AG08396 (cell line): ENCODE measurements around the gene IL36A.

Source experiments
- DNase-seq: peaks from one replicate; pipeline ENCODE4 v3.0.0; 2012; ENCODE audit warnings: low spot score, mixed read lengths

Gene IL36A

GRCh38 chr2:113007250-113007649 lies 2.0 kb downstream of the IL36A start:
- DNase-seq, result no peak

GRCh38 chr2:113009622-113010021 lies 4.4 kb downstream of the IL36A start:
- no peak for DNase-seq

- no peak for DNase-seq
These were observed 4.8 kb downstream of the IL36A start for GRCh38 chr2:113010088-113010487.

- DNase-seq, result no peak
These were observed 5.8 kb downstream of the IL36A start for GRCh38 chr2:113011108-113011507.

- DNase-seq, result no peak
These were observed 7.4 kb downstream of the IL36A start for GRCh38 chr2:113012436-113013335.

- no peak for DNase-seq
These were observed 8.0 kb downstream of the IL36A start for GRCh38 chr2:113013336-113013661.

- DNase-seq, result no peak
These were observed 8.8 kb downstream of the IL36A start for GRCh38 chr2:113014067-113014466.

GRCh38 chr2:113015042-113015441 lies 9.8 kb downstream of the IL36A start:
- no peak for DNase-seq

GRCh38 chr2:113015655-113016054 lies 10.4 kb downstream of the IL36A start:
- DNase-seq, result no peak

GRCh38 chr2:113018509-113018908 lies 13.2 kb downstream of the IL36A start:
- DNase-seq, result no peak

- no peak for DNase-seq
These were observed 16.1 kb downstream of the IL36A start for GRCh38 chr2:113021312-113021711.

GRCh38 chr2:113024764-113025163 lies 19.5 kb downstream of the IL36A start:
- DNase-seq, result no peak

GRCh38 chr2:113025737-113026136 lies 20.5 kb downstream of the IL36A start:
- DNase-seq, result no peak

GRCh38 chr2:113027691-113028090 lies 22.4 kb downstream of the IL36A start:
- DNase-seq, result no peak

GRCh38 chr2:113028112-113028511 lies 22.9 kb downstream of the IL36A start:
- DNase-seq, result no peak

- DNase-seq, result no peak
These were observed 27.5 kb downstream of the IL36A start for GRCh38 chr2:113032737-113033136.

GRCh38 chr2:113034016-113034415 lies 28.8 kb downstream of the IL36A start:
- DNase-seq, result no peak

GRCh38 chr2:113036763-113037162 lies 31.5 kb downstream of the IL36A start:
- no peak for DNase-seq

GRCh38 chr2:113038291-113038690 lies 33.0 kb downstream of the IL36A start:
- DNase-seq, result no peak

- DNase-seq, result no peak
These were observed 33.9 kb downstream of the IL36A start for GRCh38 chr2:113039158-113039557.

GRCh38 chr2:113039719-113040118 lies 34.5 kb downstream of the IL36A start:
- DNase-seq, result no peak

- DNase-seq, result no peak
These were observed 36.6 kb downstream of the IL36A start for GRCh38 chr2:113041871-113042270.

- DNase-seq, result no peak
These were observed 41.2 kb downstream of the IL36A start for GRCh38 chr2:113046465-113046864.
